ENCODE data around the gene SLC35A5. TPM values are rescaled to one million over a fixed set of nuclear protein-coding genes. Genes with fewer than 3 reads are reported as not detected.

Gene SLC35A5
- total RNA-seq, 2 donors from 2014 or later: 39.9 to 43.2 TPM

DNA sequence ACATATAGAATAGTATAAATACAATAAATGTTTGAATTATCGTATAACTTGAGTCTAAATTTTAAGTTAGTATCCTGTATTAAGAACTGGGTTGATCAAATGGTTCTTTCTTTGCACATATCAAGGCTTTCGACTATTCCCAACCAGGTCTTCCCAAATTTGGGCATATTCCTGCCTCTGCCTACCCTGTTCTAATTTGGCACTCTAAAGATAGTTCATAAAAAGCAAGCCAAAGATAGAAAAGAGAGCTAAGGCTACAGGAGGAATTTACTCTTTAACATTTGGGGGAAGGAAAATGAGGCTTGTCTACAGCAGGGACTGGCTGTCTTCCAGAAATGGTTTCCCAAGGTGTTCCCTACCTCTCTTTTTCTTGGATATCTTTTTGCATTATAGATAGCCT is 36.1 kb downstream of the SLC35A5 start:
- TF ChIP-seq, protein P1, sequence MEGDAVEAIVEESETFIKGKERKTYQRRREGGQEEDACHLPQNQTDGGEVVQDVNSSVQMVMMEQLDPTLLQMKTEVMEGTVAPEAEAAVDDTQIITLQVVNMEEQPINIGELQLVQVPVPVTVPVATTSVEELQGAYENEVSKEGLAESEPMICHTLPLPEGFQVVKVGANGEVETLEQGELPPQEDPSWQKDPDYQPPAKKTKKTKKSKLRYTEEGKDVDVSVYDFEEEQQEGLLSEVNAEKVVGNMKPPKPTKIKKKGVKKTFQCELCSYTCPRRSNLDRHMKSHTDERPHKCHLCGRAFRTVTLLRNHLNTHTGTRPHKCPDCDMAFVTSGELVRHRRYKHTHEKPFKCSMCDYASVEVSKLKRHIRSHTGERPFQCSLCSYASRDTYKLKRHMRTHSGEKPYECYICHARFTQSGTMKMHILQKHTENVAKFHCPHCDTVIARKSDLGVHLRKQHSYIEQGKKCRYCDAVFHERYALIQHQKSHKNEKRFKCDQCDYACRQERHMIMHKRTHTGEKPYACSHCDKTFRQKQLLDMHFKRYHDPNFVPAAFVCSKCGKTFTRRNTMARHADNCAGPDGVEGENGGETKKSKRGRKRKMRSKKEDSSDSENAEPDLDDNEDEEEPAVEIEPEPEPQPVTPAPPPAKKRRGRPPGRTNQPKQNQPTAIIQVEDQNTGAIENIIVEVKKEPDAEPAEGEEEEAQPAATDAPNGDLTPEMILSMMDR (conservative IDR thresholded peaks at IDR 0.05): no peak
- Mint-ChIP-seq H3K4me1 (no peaks in the 10 kb centered on the region), H3K4me3 (no peak overlapping the region), H3K9me3 (no peaks in the 10 kb centered on the region), H3K36me3 (ENCODE audit: low read depth) (peaks cover 1% of the 10 kb centered on the region), H3K27me3 (ENCODE audit: insufficient read depth) (no peaks in the 10 kb centered on the region), H3K27ac (no peak overlapping the region)
- Histone ChIP-seq H3K4me1 (ENCODE audit: control insufficient read depth, insufficient read depth, low read length) (no peaks in the 10 kb centered on the region), H3K36me3 (ENCODE audit: control insufficient read depth, insufficient read depth, low read length) (no peaks in the 10 kb centered on the region), H3K27me3 (ENCODE audit: control insufficient read depth, insufficient read depth, low read length, poor library complexity, severe bottlenecking) (no peaks in the 10 kb centered on the region), H3K27ac (ENCODE audit: low read depth, low read length) (no peak overlapping the region), H3K4me3 (ENCODE audit: low read length) (no peak overlapping the region), H3K9me3 (ENCODE audit: control insufficient read depth, low read length) (no peaks in the 10 kb centered on the region), H3K9ac (ENCODE audit: extremely low read depth, low read length, poor library complexity, severe bottlenecking) (no peak overlapping the region)
- DNase-seq: no peak
- WGBS, 2 experiments (ENCODE audit: insufficient coverage in 1 of 2, insufficient read length in 1 of 2): 92 to 98% methylated on average over 2 of the region's 2 CpGs

DNA sequence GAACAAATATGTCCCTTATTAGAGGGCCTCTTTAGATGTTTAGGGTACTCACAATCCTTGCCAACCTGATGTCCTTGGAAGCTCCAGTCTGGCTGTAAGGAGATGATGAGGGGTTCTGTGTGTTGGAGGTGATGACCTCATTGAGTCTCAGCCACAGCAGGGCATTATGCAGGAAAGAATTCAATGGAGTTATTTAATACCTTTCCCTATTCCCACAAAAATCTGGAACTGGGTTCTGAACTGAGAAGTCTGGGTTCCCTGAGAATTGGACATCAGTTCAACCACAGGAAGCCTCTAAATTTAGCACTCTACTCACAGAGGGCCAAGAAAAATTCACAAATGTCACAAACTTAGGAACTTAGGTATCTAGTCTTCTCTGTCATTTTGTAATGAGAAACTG is 36.9 kb downstream of the SLC35A5 start:
- no peaks in the 10 kb centered on the region for H3K36me3 ChIP-seq (ENCODE audit: control insufficient read depth, insufficient read depth, low read length)
- no peaks in the 10 kb centered on the region for H3K9me3 ChIP-seq (ENCODE audit: control insufficient read depth, low read length)
- Mint-ChIP-seq H3K4me1 (no peaks in the 10 kb centered on the region), H3K36me3 (ENCODE audit: low read depth) (peaks cover 1% of the 10 kb centered on the region), H3K27ac (no peak overlapping the region), H3K27me3 (ENCODE audit: insufficient read depth) (no peaks in the 10 kb centered on the region), H3K9me3 (no peaks in the 10 kb centered on the region), H3K4me3 (no peak overlapping the region)
- TF ChIP-seq, protein P1 (conservative IDR thresholded peaks at IDR 0.05): no peak
- no peak overlapping the region for H3K9ac ChIP-seq (ENCODE audit: extremely low read depth, low read length, poor library complexity, severe bottlenecking)
- no peak overlapping the region for H3K4me3 ChIP-seq (ENCODE audit: low read length)
- H3K27me3 ChIP-seq (ENCODE audit: control insufficient read depth, insufficient read depth, low read length, poor library complexity, severe bottlenecking): no peaks in the 10 kb centered on the region
- H3K4me1 ChIP-seq (ENCODE audit: control insufficient read depth, insufficient read depth, low read length): no peaks in the 10 kb centered on the region
- H3K27ac ChIP-seq (ENCODE audit: low read depth, low read length): no peak overlapping the region
- no peak for DNase-seq

DNA sequence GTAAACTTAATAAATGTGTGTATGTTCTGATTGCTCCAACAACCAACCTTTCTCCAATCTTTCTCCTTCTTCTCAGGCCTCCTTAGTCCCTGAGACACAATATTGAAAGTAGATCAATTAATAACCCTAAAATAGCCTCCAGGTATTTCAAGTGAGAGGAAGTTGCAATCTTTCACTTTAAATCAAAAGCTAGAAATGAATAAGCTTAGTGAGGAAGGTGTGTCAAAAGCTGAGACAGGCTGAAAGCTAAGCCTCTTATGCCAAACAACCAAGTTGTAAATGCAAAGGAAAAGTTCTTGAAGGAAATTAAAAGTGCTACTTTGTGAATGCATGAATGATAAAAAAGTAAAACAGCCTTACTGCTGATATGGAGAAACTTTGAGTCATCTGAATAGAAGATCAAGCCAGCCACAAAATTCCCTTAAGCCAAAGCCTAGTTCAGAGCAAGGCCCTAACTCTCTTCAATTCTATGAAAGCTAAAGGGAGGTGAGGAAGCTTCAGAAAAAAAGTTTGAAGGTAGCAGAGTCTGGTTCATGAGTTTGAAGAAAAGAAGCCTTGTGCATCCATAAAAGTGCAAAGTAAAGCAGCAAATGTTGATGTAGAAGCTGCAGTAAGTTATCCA is 40.5 kb downstream of the SLC35A5 start:
- no peaks in the 10 kb centered on the region for H3K27me3 Mint-ChIP-seq (ENCODE audit: insufficient read depth)
- H3K4me3 ChIP-seq (ENCODE audit: low read length): no peak overlapping the region
- peaks cover 1% of the 10 kb centered on the region for H3K36me3 Mint-ChIP-seq (ENCODE audit: low read depth)
- H3K4me3 Mint-ChIP-seq: no peak overlapping the region
- H3K9me3 ChIP-seq (ENCODE audit: control insufficient read depth, low read length): no peaks in the 10 kb centered on the region
- H3K9ac ChIP-seq (ENCODE audit: extremely low read depth, low read length, poor library complexity, severe bottlenecking): no peak overlapping the region
- no peak overlapping the region for H3K27ac Mint-ChIP-seq
- H3K4me1 ChIP-seq (ENCODE audit: control insufficient read depth, insufficient read depth, low read length): no peaks in the 10 kb centered on the region
- DNase-seq: no peak
- H3K27ac ChIP-seq (ENCODE audit: low read depth, low read length): no peak overlapping the region
- no peaks in the 10 kb centered on the region for H3K36me3 ChIP-seq (ENCODE audit: control insufficient read depth, insufficient read depth, low read length)
- H3K9me3 Mint-ChIP-seq: no peaks in the 10 kb centered on the region
- H3K4me1 Mint-ChIP-seq: peaks cover 2% of the 10 kb centered on the region
- TF ChIP-seq, protein P1 (conservative IDR thresholded peaks at IDR 0.05): no peak
- no peaks in the 10 kb centered on the region for H3K27me3 ChIP-seq (ENCODE audit: control insufficient read depth, insufficient read depth, low read length, poor library complexity, severe bottlenecking)
